Lower lobe of right lung (tissue), 2 donors: ENCODE measurements around the gene UTP25. TPM values are rescaled to one million over a fixed set of nuclear protein-coding genes. Genes with fewer than 3 reads are reported as not detected.

Source experiments
- ATAC-seq, 2 donors: fragments of 200-7000 bp; cut with Tn5 transposase; one replicate each; pipeline ENCODE4 v1.9.1; 2020 to 2022; ENCODE audit warnings: mild to moderate bottlenecking in 2 of 2, moderate library complexity in 2 of 2
- DNase-seq: peaks from one replicate; pipeline ENCODE4 v3.0.0-alpha.2; 2020
- H3K27ac ChIP-seq: fragments of 200-600 bp; one replicate; pipeline ENCODE4 v1.8.0; 2022
- H3K27me3 ChIP-seq: fragments of 200-600 bp; one replicate; pipeline ENCODE4 v1.8.0; 2022; ENCODE audit warnings: low read depth
- H3K36me3 ChIP-seq: fragments of 200-600 bp; one replicate; pipeline ENCODE4 v1.8.0; 2022; ENCODE audit warnings: mild to moderate bottlenecking
- H3K4me1 ChIP-seq: fragments of 200-600 bp; one replicate; pipeline ENCODE4 v1.8.0; 2022
- H3K4me3 ChIP-seq: fragments of 200-600 bp; one replicate; pipeline ENCODE4 v1.8.0; 2022; ENCODE audit warnings: mild to moderate bottlenecking
- H3K9me3 ChIP-seq: fragments of 200-600 bp; one replicate; pipeline ENCODE4 v1.8.0; 2022
- CTCF ChIP-seq: fragments of 200-600 bp; IDR thresholded peaks from one replicate; pipeline ENCODE4 v1.8.0; 2022; ENCODE audit warnings: antibody characterized with exemption, mild to moderate bottlenecking
- intact Hi-C: fragments of 100-400 bp; cut with DNase I; formaldehyde crosslinking; loops from one replicate; pipeline ENCODE4 v1.11.0; 2022
- long read RNA-seq: library from polyadenylated mRNA; unstranded; transcript quantifications from one replicate; pipeline ENCODE4 v2.0.0, GENCODE V29; 2021
- total RNA-seq: library from RNA; stranded (reverse); fragmentation: NEBNext Ultra II Directional; extraction: Animal tissue kit (Norgen Biotek cat#: 25700); gene quantifications from one replicate; pipeline ENCODE4 v1.2.1, GENCODE V29; 2021
- donor health status: DM: no; HTN: yes; CAD: no; lungs with severe emphysema.

Gene UTP25, protein sequence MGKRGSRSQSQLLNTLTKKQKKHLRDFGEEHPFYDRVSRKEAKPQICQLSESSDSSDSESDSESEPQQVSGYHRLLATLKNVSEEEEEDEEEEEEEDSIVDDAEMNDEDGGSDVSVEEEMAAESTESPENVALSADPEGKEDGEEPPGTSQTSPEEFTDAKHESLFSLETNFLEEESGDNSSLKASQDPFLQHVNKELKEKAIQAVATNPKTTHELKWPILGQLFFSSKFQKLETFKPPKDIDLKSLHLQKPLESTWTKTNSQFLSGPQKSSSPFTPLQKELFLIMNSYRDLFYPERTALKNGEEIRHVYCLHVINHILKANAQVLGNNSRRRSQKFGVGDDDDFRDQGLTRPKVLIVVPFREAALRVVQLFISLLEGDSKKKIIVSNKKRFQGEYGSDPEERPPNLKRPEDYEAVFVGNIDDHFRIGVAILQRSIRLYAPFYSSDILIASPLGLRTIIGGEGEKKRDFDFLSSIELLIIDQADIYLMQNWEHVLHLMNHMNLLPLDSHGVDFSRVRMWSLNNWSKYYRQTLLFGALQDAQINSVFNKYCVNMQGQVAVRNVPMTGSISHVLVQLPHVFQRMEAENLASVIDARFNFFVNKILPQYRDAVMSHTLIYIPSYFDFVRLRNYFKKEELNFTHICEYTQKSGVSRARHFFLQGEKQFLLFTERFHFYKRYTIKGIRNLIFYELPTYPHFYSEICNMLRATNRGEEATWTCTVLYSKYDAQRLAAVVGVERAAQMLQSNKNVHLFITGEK
- total RNA-seq: 6.2 TPM
- long read RNA-seq, full-length matches to known transcripts: 12 of 17 reads
- long read RNA-seq, partial matches to known transcripts: 1 of 17 reads
- long read RNA-seq, other reads (novel, unspliced or antisense): 4 of 17 reads

DNA sequence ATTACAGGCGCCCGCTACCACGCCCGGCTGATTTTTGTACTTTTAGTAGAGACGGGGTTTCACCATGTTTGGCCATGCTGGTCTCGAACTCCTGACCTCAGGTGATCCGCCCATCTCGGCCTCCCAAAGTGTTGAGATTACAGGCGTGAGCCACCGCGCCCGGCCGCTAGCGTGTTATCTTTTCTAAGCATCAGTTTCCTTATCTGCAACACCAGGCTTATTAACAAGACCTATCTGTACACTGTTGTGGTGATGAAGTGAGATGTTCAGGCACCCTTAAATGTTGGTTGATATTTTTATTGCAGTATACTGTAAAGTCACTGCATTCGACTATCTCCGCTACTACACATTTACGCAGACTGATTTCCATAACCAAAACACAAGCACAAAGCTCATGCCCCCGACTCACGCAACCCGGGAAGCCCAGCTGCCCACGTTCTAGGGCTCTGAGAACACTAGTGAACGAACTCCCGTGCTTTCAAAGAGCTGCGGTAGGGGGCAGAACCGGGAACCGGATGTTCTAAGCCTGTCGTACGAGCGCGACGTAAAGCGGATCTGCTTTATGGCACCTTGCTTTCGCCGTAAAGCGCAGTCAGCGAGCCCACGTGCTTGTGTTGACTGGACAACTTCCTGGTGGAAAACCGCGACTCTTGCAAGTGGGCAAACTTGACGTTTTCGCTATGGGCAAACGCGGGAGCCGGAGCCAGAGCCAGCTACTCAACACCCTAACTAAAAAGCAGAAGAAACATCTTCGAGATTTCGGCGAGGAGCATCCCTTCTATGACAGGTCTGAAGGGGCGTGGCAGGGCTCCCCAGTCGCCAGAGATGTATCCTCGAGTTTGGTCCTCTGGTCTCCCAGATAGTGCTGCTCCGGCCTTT, at the start of gene UTP25:
Gene UTP25 (plus strand): TSS at position 589 of the 879 bp plus-strand sequence. CDS start 92 bp downstream, at position 681.
- Histone ChIP-seq H3K9me3 (no peaks in the 10 kb centered on the region), H3K4me1 (peaks cover 11% of the 10 kb centered on the region), H3K27ac (peak within 1 kb of the TSS; percentile 73), H3K36me3 (peaks cover 24% of the 10 kb centered on the region), H3K27me3 (no peaks in the 10 kb centered on the region), H3K4me3 (peak within 1 kb of the TSS; percentile 78)
- DNase-seq: peak; percentile 96
- TF ChIP-seq CTCF: peak; percentile 71
- intact Hi-C loops: no loop called here
- peak; percentile 93 to 99 for ATAC-seq

- no peaks in the 10 kb centered on the region for H3K27me3 ChIP-seq
- H3K4me3 ChIP-seq: no peak overlapping the region
- ATAC-seq (no peak), DNase-seq (no peak)
- H3K36me3 ChIP-seq: peaks cover 24% of the 10 kb centered on the region
- H3K27ac ChIP-seq: no peak overlapping the region
- intact Hi-C loops: no loop called here
- H3K4me1 ChIP-seq: no peaks in the 10 kb centered on the region
- no peaks in the 10 kb centered on the region for H3K9me3 ChIP-seq
- no peak for TF ChIP-seq CTCF
These were observed 49.7 kb upstream of the UTP25 start for GRCh38 chr1:209778102-209778501.

DNA sequence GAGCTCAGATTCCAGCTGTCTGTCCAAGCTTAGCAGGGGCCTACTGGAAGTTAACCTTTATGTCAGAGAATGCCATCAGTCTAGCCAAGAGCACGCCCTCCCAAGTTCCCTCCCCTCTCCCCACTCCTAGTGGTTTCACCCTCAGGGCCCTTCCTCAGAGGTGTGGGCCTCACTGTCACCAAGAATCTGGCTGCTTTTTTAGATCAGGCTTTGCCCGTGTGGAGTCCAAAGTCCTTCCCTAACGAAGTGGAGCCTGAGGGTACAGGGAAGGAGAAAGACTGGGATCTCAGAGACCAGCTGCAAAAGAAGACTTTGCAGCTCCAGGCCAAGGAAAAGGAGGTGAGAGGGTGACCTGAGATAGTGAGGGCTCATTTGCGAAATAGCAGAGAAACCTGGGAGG, 47.5 kb upstream of the UTP25 start:
- H3K36me3 ChIP-seq: peaks cover 21% of the 10 kb centered on the region
- H3K9me3 ChIP-seq: no peaks in the 10 kb centered on the region
- intact Hi-C loops: no loop called here
- no peak overlapping the region for H3K4me3 ChIP-seq
- TF ChIP-seq CTCF: no peak
- peaks cover 15% of the 10 kb centered on the region for H3K4me1 ChIP-seq
- no peaks in the 10 kb centered on the region for H3K27me3 ChIP-seq
- DNase-seq (no peak), ATAC-seq (no peak)
- no peak overlapping the region for H3K27ac ChIP-seq

DNA sequence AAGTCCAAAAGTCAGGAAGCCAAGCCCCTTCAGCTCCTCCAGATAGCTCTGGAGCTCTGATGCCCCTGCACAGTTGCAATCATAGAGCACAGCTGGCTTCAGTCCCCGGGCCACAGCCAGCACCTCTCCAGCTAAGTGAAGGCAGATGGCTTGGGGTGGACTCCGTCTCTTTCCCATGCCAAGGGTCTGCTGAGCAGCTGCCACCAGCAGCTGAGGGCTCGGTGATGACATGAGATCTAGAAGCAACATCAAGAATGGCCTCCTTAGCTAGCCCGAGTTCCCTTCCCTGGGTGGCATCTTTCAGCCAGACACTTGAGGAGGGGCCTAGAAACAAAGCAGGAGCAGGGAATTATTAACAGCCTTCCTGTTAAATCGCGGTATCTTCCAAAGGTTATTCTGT, 44.4 kb upstream of the UTP25 start:
- Histone ChIP-seq H3K4me3 (peak overlapping the region; percentile 64), H3K27ac (no peak overlapping the region), H3K27me3 (no peaks in the 10 kb centered on the region), H3K36me3 (peaks cover 15% of the 10 kb centered on the region), H3K4me1 (peaks cover 15% of the 10 kb centered on the region), H3K9me3 (no peaks in the 10 kb centered on the region)
- ATAC-seq: no peak
- TF ChIP-seq CTCF: no peak
- DNase-seq: no peak
- intact Hi-C loops: no loop called here
